Jurkat, Clone E6-1 (cell line): ENCODE data around the gene SLC25A47.

Experiments used
- DNase-seq: peaks from one replicate; pipeline ENCODE4 v3.0.0-alpha.2; 2011; ENCODE audit warnings: low read depth, low spot score
- H3K4me3 ChIP-seq: 2 replicates; pipeline ENCODE4 v1.5.1; 2011; ENCODE audit warnings: mild to moderate bottlenecking, low read length, control low read depth, moderate library complexity

SLC25A47 gene

GRCh38 chr14:100320157-100320856 is 2.8 kb upstream of the SLC25A47 start:
- DNase-seq: no peak
- no peak overlapping the region for H3K4me3 ChIP-seq

GRCh38 chr14:100321473-100322137 is 1.5 kb upstream of the SLC25A47 start:
- no peak for DNase-seq
- no peak overlapping the region for H3K4me3 ChIP-seq

GRCh38 chr14:100322138-100322957 is 791 bp upstream of the SLC25A47 start:
- no peak for DNase-seq
- H3K4me3 ChIP-seq: no peak overlapping the region

GRCh38 chr14:100323942-100324307 is 786 bp downstream of the SLC25A47 start:
- DNase-seq: no peak
- H3K4me3 ChIP-seq: no peak overlapping the region

- H3K4me3 ChIP-seq: no peak overlapping the region
- no peak for DNase-seq
Measured at GRCh38 chr14:100325231-100325632, 2.1 kb downstream of the SLC25A47 start.

- H3K4me3 ChIP-seq: no peak overlapping the region
- DNase-seq: no peak
Measured at GRCh38 chr14:100325958-100326357, 2.8 kb downstream of the SLC25A47 start.

GRCh38 chr14:100327128-100327527 is 4.0 kb downstream of the SLC25A47 start:
- H3K4me3 ChIP-seq: no peak overlapping the region
- DNase-seq: no peak

- DNase-seq: no peak
Measured at GRCh38 chr14:100328495-100329163, 5.5 kb downstream of the SLC25A47 start.

GRCh38 chr14:100329233-100330006 is 6.3 kb downstream of the SLC25A47 start:
- no peak overlapping the region for H3K4me3 ChIP-seq
- no peak for DNase-seq

More at GRCh38 chr14:100328495-100329163, 5.5 kb downstream of the SLC25A47 start:
- H3K4me3 ChIP-seq: no peak overlapping the region

GRCh38 chr14:100330007-100330344 is 6.8 kb downstream of the SLC25A47 start:
- DNase-seq: no peak
- H3K4me3 ChIP-seq: no peak overlapping the region

- H3K4me3 ChIP-seq: no peak overlapping the region
- DNase-seq: no peak
Measured at GRCh38 chr14:100330388-100330931, 7.3 kb downstream of the SLC25A47 start.

GRCh38 chr14:100332071-100332639 is 9.0 kb downstream of the SLC25A47 start:
- H3K4me3 ChIP-seq: no peak overlapping the region
- no peak for DNase-seq

- H3K4me3 ChIP-seq: no peak overlapping the region
- DNase-seq: no peak
Measured at GRCh38 chr14:100332797-100333196, 9.7 kb downstream of the SLC25A47 start.

GRCh38 chr14:100333311-100333710 is 10.2 kb downstream of the SLC25A47 start:
- no peak for DNase-seq
- no peak overlapping the region for H3K4me3 ChIP-seq

- no peak for DNase-seq
- H3K4me3 ChIP-seq: no peak overlapping the region
Measured at GRCh38 chr14:100333827-100334226, 10.7 kb downstream of the SLC25A47 start.

GRCh38 chr14:100334904-100335303 is 11.8 kb downstream of the SLC25A47 start:
- H3K4me3 ChIP-seq: no peak overlapping the region
- DNase-seq: no peak

- no peak for DNase-seq
- no peak overlapping the region for H3K4me3 ChIP-seq
Measured at GRCh38 chr14:100336618-100337530, 13.7 kb downstream of the SLC25A47 start.
